IPS-20b (cell line): Measurements from ENCODE around the gene APLP2.
A peak's percentile ranks its signal among the peaks of the same experiment; 100 is the strongest.

ENCODE experiments used
- H3K27ac ChIP-seq: one replicate; pipeline ENCODE4 v1.5.1; 2013; ENCODE audit warnings: low read length
- H3K27me3 ChIP-seq: 2 replicates; pipeline ENCODE4 v1.6.1; 2013; ENCODE audit warnings: mild to moderate bottlenecking, low read length, inconsistent platforms; ENCODE audit not compliant: insufficient read depth
- H3K36me3 ChIP-seq: 2 replicates; pipeline ENCODE4 v1.6.1; 2013; ENCODE audit warnings: low read depth, mild to moderate bottlenecking, inconsistent platforms, low read length, moderate library complexity; ENCODE audit not compliant: insufficient read depth
- H3K4me1 ChIP-seq: 2 replicates; pipeline ENCODE4 v1.6.1; 2013; ENCODE audit warnings: mild to moderate bottlenecking, control low read depth, inconsistent platforms, low read length, moderate library complexity; ENCODE audit not compliant: insufficient read depth
- H3K4me3 ChIP-seq: 2 replicates; pipeline ENCODE4 v1.5.1; 2013; ENCODE audit warnings: mild to moderate bottlenecking, low read length, inconsistent platforms
- H3K9ac ChIP-seq: 2 replicates; pipeline ENCODE4 v1.6.1; 2013; ENCODE audit warnings: low read depth, mild to moderate bottlenecking, inconsistent platforms, low read length, moderate library complexity
- H3K9me3 ChIP-seq: 2 replicates; pipeline ENCODE4 v1.6.1; 2013; ENCODE audit warnings: mild to moderate bottlenecking, low read depth, low read length, inconsistent platforms; ENCODE audit not compliant: insufficient read depth

The APLP2 gene

GRCh38 chr11:130156108-130157022, 86.7 kb downstream of the APLP2 start:
- no peak overlapping the region for H3K27ac ChIP-seq
- H3K36me3 ChIP-seq = no peaks in the 10 kb centered on the region
- H3K9me3 ChIP-seq = no peaks in the 10 kb centered on the region
- no peak overlapping the region for H3K4me3 ChIP-seq
- H3K27me3 ChIP-seq = peaks cover 39% of the 10 kb centered on the region
- H3K4me1 ChIP-seq = peaks cover 4% of the 10 kb centered on the region
- H3K9ac ChIP-seq = no peak overlapping the region; the same call in 1 of the 2 replicates

- Histone ChIP-seq H3K27me3 (peaks cover 47% of the 10 kb centered on the region), H3K27ac (no peak overlapping the region), H3K9me3 (no peaks in the 10 kb centered on the region), H3K4me1 (peaks cover 8% of the 10 kb centered on the region), H3K36me3 (no peaks in the 10 kb centered on the region), H3K4me3 (no peak overlapping the region), H3K9ac (no peak overlapping the region)
Observed at GRCh38 chr11:130157101-130157500, 87.4 kb downstream of the APLP2 start.

DNA sequence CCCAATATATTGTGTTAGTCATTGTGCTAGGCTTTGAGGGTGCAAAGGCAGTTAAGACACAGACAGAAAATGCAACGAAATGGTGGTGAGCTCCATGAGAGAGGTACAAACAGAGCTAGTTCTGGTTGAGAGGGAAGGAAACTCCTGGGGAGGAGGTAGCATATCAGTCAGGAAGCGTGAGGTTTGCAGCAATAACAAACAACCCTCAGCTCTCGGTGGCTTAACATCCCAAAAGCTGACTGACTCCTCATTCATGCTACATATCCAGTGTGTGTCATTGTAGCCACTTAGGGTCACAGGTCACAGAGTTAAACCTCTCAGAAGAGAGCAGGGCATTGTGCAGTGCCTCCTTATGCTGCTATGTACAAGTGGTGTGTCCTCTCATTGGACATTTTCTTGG, 88.1 kb downstream of the APLP2 start:
- H3K36me3 ChIP-seq = no peaks in the 10 kb centered on the region
- H3K9me3 ChIP-seq = no peaks in the 10 kb centered on the region
- H3K27me3 ChIP-seq = peaks cover 54% of the 10 kb centered on the region
- peaks cover 8% of the 10 kb centered on the region for H3K4me1 ChIP-seq
- no peak overlapping the region for H3K9ac ChIP-seq
- no peak overlapping the region for H3K27ac ChIP-seq
- H3K4me3 ChIP-seq = no peak overlapping the region

- H3K4me3 ChIP-seq = peak overlapping the region; percentile 56; the same call in 1 of the 2 replicates
- H3K36me3 ChIP-seq = no peaks in the 10 kb centered on the region
- no peak overlapping the region for H3K9ac ChIP-seq
- H3K27me3 ChIP-seq = peaks cover 59% of the 10 kb centered on the region
- no peak overlapping the region for H3K27ac ChIP-seq
- no peaks in the 10 kb centered on the region for H3K9me3 ChIP-seq
- H3K4me1 ChIP-seq = peaks cover 8% of the 10 kb centered on the region
Observed at GRCh38 chr11:130159139-130159538, 89.4 kb downstream of the APLP2 start.

- no peaks in the 10 kb centered on the region for H3K9me3 ChIP-seq
- no peak within 1 kb of the TSS for H3K27ac ChIP-seq
- peak within 1 kb of the TSS; percentile 56 for H3K4me3 ChIP-seq
- no peaks in the 10 kb centered on the region for H3K36me3 ChIP-seq
- H3K9ac ChIP-seq = peak within 1 kb of the TSS; percentile 17; the same call in 1 of the 2 replicates
- peaks cover 8% of the 10 kb centered on the region for H3K4me1 ChIP-seq
- peaks cover 59% of the 10 kb centered on the region for H3K27me3 ChIP-seq
Observed at GRCh38 chr11:130159657-130160497, 90.2 kb downstream of the APLP2 start, which contains the start of gene ST14. Gene ST14 (plus strand): TSS chr11:130159782. CDS start chr11:130159980, 198 bp downstream.

- H3K36me3 ChIP-seq = no peaks in the 10 kb centered on the region
- H3K4me3 ChIP-seq = peak overlapping the region; percentile 56
- H3K27ac ChIP-seq = no peak overlapping the region
- H3K9me3 ChIP-seq = no peaks in the 10 kb centered on the region
- peaks cover 8% of the 10 kb centered on the region for H3K4me1 ChIP-seq
- peak overlapping the region; percentile 17; the same call in 1 of the 2 replicates for H3K9ac ChIP-seq
- peaks cover 59% of the 10 kb centered on the region for H3K27me3 ChIP-seq
Observed at GRCh38 chr11:130160498-130161155, 90.9 kb downstream of the APLP2 start.

DNA sequence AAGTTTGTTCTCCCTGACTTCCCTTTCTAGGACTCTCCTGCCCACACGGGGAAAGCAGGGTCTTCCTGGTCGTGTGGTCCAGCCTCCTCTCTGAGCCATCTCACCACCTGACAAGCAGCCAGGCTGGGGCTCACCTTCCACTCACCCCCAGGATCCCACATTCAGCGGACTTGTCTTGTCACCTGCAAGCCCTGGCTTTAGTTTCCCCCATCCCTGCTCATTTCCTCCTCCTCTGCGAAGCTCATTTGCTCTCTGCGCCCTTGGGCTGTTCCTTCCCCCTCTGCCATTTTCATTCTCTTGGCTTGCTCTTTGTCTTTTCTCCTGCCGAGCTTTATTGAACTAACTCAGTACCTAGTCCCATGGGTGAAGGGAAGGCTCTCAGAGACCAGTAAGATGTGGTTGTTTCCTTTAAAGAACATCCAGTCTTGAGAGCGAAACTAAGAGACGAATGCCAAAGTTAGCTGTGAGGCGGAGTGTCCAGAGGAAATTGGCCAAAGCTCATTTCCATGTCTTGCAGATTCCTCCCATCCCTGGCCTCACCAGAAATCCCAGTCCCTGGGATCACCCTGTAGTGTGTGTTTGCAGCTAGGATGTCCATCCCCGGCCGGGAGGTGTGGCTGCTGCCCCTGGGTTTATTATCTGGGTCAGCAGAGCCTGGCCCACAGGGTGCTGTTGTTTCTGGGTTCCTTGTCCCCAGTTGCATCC, 91.9 kb downstream of the APLP2 start:
- Histone ChIP-seq H3K9ac (no peak overlapping the region), H3K27ac (no peak overlapping the region), H3K4me1 (peaks cover 8% of the 10 kb centered on the region), H3K4me3 (peak overlapping the region; percentile 56; the same call in 1 of the 2 replicates), H3K36me3 (no peaks in the 10 kb centered on the region), H3K9me3 (no peaks in the 10 kb centered on the region), H3K27me3 (peaks cover 59% of the 10 kb centered on the region)

- no peaks in the 10 kb centered on the region for H3K36me3 ChIP-seq
- no peak overlapping the region for H3K27ac ChIP-seq
- peaks cover 8% of the 10 kb centered on the region; the same call in 1 of the 2 replicates for H3K4me1 ChIP-seq
- H3K9ac ChIP-seq = no peak overlapping the region
- no peaks in the 10 kb centered on the region for H3K9me3 ChIP-seq
- H3K27me3 ChIP-seq = peaks cover 57% of the 10 kb centered on the region
- no peak overlapping the region for H3K4me3 ChIP-seq
Observed at GRCh38 chr11:130162733-130163132, 93.0 kb downstream of the APLP2 start.

- no peak overlapping the region for H3K27ac ChIP-seq
- peaks cover 8% of the 10 kb centered on the region; the same call in 1 of the 2 replicates for H3K4me1 ChIP-seq
- no peak overlapping the region for H3K4me3 ChIP-seq
- H3K36me3 ChIP-seq = no peaks in the 10 kb centered on the region
- H3K9ac ChIP-seq = no peak overlapping the region
- H3K9me3 ChIP-seq = no peaks in the 10 kb centered on the region
- H3K27me3 ChIP-seq = peaks cover 57% of the 10 kb centered on the region
Observed at GRCh38 chr11:130163346-130164220, 93.9 kb downstream of the APLP2 start.

DNA sequence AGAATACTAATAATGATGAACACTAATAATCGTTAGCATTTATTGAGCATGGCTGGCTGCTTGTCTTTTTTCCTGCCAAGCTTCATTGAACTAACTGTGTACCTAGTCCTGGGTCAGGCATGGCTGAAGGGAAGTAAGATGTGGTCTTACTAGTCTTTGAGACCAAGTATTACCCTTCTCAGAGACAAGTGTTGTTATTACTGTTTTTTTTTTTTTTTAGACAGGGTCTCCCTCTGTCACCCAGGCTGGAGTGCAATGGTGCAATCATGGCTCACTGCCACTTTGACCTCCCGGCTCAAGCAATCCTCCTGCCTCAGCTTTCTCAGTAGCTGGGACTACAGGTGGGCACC, 94.5 kb downstream of the APLP2 start:
- Histone ChIP-seq H3K27me3 (peaks cover 54% of the 10 kb centered on the region), H3K4me1 (peaks cover 8% of the 10 kb centered on the region; the same call in 1 of the 2 replicates), H3K27ac (no peak overlapping the region), H3K36me3 (no peaks in the 10 kb centered on the region), H3K9ac (no peak overlapping the region), H3K4me3 (no peak overlapping the region), H3K9me3 (no peaks in the 10 kb centered on the region)
